Astrocyte (in vitro differentiated cells and primary cell): ENCODE results near the gene TFF2. TPM values are rescaled to one million over a fixed set of nuclear protein-coding genes. Genes with fewer than 3 reads are reported as not detected.

Experiments used
- DNase-seq: peaks from one replicate; pipeline ENCODE4 v3.0.0-alpha.2; 2010; ENCODE audit warnings: low read depth
- FAIRE-seq: peaks from 2 replicates; lab custom pipeline; 2011; peaks lifted over from hg19 to GRCh38; lab: Jason Lieb, UNC
- H2AFZ ChIP-seq: 2 replicates; pipeline ENCODE4 v1.6.0; 2012; ENCODE audit warnings: low read depth, low read length, inconsistent platforms
- H3K27ac ChIP-seq: 2 replicates; pipeline ENCODE4 v1.5.1; 2011; ENCODE audit warnings: low read depth, low read length, inconsistent platforms
- H3K27me3 ChIP-seq: 2 replicates; pipeline ENCODE4 v1.6.0; 2011; ENCODE audit warnings: low read length, inconsistent platforms; ENCODE audit not compliant: insufficient read depth
- H3K36me3 ChIP-seq: 2 replicates; pipeline ENCODE4 v1.5.1; 2011; ENCODE audit warnings: low read length, inconsistent platforms; ENCODE audit not compliant: insufficient read depth
- H3K4me1 ChIP-seq: 2 replicates; pipeline ENCODE4 v1.5.1; 2011; ENCODE audit warnings: low read length, inconsistent platforms; ENCODE audit not compliant: insufficient read depth
- H3K4me2 ChIP-seq: 2 replicates; pipeline ENCODE4 v1.6.0; 2012; ENCODE audit warnings: low read length, inconsistent platforms
- H3K4me3 ChIP-seq: 2 replicates; pipeline ENCODE4 v1.5.1; 2011; ENCODE audit warnings: low read depth, mild to moderate bottlenecking, low read length, inconsistent platforms; ENCODE audit not compliant: insufficient read depth
- H3K79me2 ChIP-seq: 2 replicates; pipeline ENCODE4 v1.6.0; 2012; ENCODE audit warnings: mild to moderate bottlenecking, low read length, inconsistent platforms; ENCODE audit not compliant: insufficient read depth
- H3K9ac ChIP-seq: 2 replicates; pipeline ENCODE4 v1.6.0; 2012; ENCODE audit warnings: mild to moderate bottlenecking, low read length, inconsistent platforms
- H3K9me3 ChIP-seq: 2 replicates; pipeline ENCODE4 v1.5.1; 2012; ENCODE audit warnings: low read depth, mild to moderate bottlenecking, low read length, inconsistent platforms; ENCODE audit not compliant: insufficient read depth
- H4K20me1 ChIP-seq: 2 replicates; pipeline ENCODE4 v1.6.0; 2012; ENCODE audit warnings: low read length, inconsistent platforms; ENCODE audit not compliant: insufficient read depth
- H3K27ac Mint-ChIP-seq: one replicate; pipeline ENCODE4 v1.8.0; 2021; ENCODE audit warnings: mild to moderate bottlenecking, mixed read lengths; ENCODE audit not compliant: unreplicated experiment
- H3K27me3 Mint-ChIP-seq: one replicate; pipeline ENCODE4 v1.8.0; 2021; ENCODE audit warnings: low read depth, mixed read lengths; ENCODE audit not compliant: unreplicated experiment
- H3K36me3 Mint-ChIP-seq: one replicate; pipeline ENCODE4 v1.8.0; 2021; ENCODE audit warnings: low read depth, mixed read lengths; ENCODE audit not compliant: unreplicated experiment
- H3K4me1 Mint-ChIP-seq: one replicate; pipeline ENCODE4 v1.8.0; 2021; ENCODE audit warnings: low read depth, mixed read lengths; ENCODE audit not compliant: unreplicated experiment
- H3K4me3 Mint-ChIP-seq: one replicate; pipeline ENCODE4 v1.8.0; 2021; ENCODE audit warnings: mild to moderate bottlenecking, moderate library complexity, mixed read lengths; ENCODE audit not compliant: unreplicated experiment
- H3K9me3 Mint-ChIP-seq: one replicate; pipeline ENCODE4 v1.8.0; 2021; ENCODE audit warnings: mild to moderate bottlenecking, mixed read lengths; ENCODE audit not compliant: unreplicated experiment
- EZH2 ChIP-seq: IDR thresholded peaks from 2 replicates; pipeline ENCODE4 v1.6.1; 2012; ENCODE audit warnings: mild to moderate bottlenecking, low read length, inconsistent platforms; ENCODE audit not compliant: insufficient read depth
- total RNA-seq: library from RNA; stranded (reverse); gene quantifications from 2 replicates; pipeline ENCODE4 v1.2.1, GENCODE V29; 2021
- TF ChIP-seq, protein P1 (sequence below): IDR thresholded peaks from 2 replicates; pipeline ENCODE4 v1.5.1; 2011; ENCODE audit warnings: low read depth, mild to moderate bottlenecking, inconsistent platforms, low read length, moderate library complexity; ENCODE audit not compliant: insufficient read depth

Gene TFF2
- total RNA-seq, 1 donor from 2014 or later, result not detected

DNA sequence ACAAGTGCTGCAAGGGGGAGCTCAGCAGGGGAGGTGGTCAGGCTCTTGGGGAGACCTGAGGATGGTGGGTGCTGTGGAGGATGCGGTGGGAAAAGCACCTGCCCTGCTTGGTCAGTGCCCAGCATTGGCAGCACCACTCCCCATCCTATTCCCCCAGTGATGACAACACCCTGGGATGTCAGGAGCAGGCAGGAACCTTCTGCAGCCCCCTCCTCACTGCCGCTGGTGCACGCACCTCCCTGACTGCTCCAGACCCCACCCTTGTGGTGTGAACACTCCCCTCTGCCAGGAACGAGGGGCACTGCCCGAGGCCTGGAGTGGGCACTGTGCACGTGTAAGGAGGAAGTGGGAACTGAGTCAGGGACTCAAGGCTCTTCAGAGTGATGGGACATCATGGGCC is 32.5 kb upstream of the TFF2 start:
- DNase-seq (no peak), FAIRE-seq (no peak)
- Histone ChIP-seq H3K27me3 (no peaks in the 10 kb centered on the region), H3K79me2 (no peaks in the 10 kb centered on the region), H4K20me1 (no peaks in the 10 kb centered on the region), H3K27ac (no peak overlapping the region), H3K4me1 (no peaks in the 10 kb centered on the region), H2AFZ (no peak overlapping the region), H3K4me2 (no peak overlapping the region), H3K36me3 (no peaks in the 10 kb centered on the region), H3K9me3 (no peaks in the 10 kb centered on the region), H3K4me3 (no peak overlapping the region), H3K9ac (no peak overlapping the region)
- Mint-ChIP-seq H3K36me3 (no peaks in the 10 kb centered on the region), H3K4me1 (peaks cover 13% of the 10 kb centered on the region), H3K4me3 (no peak overlapping the region), H3K27me3 (peaks cover 16% of the 10 kb centered on the region), H3K27ac (no peak overlapping the region), H3K9me3 (peaks cover 7% of the 10 kb centered on the region)
- TF ChIP-seq, protein P1, sequence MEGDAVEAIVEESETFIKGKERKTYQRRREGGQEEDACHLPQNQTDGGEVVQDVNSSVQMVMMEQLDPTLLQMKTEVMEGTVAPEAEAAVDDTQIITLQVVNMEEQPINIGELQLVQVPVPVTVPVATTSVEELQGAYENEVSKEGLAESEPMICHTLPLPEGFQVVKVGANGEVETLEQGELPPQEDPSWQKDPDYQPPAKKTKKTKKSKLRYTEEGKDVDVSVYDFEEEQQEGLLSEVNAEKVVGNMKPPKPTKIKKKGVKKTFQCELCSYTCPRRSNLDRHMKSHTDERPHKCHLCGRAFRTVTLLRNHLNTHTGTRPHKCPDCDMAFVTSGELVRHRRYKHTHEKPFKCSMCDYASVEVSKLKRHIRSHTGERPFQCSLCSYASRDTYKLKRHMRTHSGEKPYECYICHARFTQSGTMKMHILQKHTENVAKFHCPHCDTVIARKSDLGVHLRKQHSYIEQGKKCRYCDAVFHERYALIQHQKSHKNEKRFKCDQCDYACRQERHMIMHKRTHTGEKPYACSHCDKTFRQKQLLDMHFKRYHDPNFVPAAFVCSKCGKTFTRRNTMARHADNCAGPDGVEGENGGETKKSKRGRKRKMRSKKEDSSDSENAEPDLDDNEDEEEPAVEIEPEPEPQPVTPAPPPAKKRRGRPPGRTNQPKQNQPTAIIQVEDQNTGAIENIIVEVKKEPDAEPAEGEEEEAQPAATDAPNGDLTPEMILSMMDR, result no peak
- no peak for TF ChIP-seq EZH2

DNA sequence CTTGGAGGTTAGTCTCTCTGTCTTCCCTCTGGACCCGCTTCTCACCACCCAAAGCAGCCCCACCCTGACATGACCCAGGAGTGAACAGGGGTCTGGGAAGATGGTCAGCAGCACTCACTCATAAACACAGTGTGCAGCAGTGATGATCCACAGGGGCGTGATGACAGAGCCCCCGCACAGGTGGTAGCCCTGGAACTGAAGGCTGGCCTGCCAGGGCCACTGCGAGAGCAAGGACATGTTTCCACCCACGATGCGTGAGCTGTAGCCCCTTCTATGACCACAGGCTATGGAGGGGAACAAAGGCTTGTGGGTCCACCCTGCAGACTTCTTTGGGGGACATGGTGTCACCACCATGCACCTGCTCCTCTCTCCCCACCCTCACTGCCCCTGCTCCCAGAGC is 32.1 kb upstream of the TFF2 start:
- H3K4me1 Mint-ChIP-seq, result peaks cover 11% of the 10 kb centered on the region
- H3K36me3 ChIP-seq, result no peaks in the 10 kb centered on the region
- no peak overlapping the region for H3K4me3 Mint-ChIP-seq
- H3K9ac ChIP-seq, result no peak overlapping the region
- no peaks in the 10 kb centered on the region for H3K79me2 ChIP-seq
- TF ChIP-seq, protein P1, result no peak
- TF ChIP-seq EZH2, result no peak
- H3K4me1 ChIP-seq, result no peaks in the 10 kb centered on the region
- FAIRE-seq (no peak), DNase-seq (no peak)
- no peaks in the 10 kb centered on the region for H4K20me1 ChIP-seq
- H3K27me3 ChIP-seq, result no peaks in the 10 kb centered on the region
- no peak overlapping the region for H3K27ac Mint-ChIP-seq
- no peak overlapping the region for H3K4me3 ChIP-seq
- peaks cover 7% of the 10 kb centered on the region for H3K9me3 Mint-ChIP-seq
- H3K27me3 Mint-ChIP-seq, result peaks cover 17% of the 10 kb centered on the region
- H3K36me3 Mint-ChIP-seq, result no peaks in the 10 kb centered on the region
- H3K4me2 ChIP-seq, result no peak overlapping the region
- H3K9me3 ChIP-seq, result no peaks in the 10 kb centered on the region
- no peak overlapping the region for H3K27ac ChIP-seq
- no peak overlapping the region for H2AFZ ChIP-seq

DNA sequence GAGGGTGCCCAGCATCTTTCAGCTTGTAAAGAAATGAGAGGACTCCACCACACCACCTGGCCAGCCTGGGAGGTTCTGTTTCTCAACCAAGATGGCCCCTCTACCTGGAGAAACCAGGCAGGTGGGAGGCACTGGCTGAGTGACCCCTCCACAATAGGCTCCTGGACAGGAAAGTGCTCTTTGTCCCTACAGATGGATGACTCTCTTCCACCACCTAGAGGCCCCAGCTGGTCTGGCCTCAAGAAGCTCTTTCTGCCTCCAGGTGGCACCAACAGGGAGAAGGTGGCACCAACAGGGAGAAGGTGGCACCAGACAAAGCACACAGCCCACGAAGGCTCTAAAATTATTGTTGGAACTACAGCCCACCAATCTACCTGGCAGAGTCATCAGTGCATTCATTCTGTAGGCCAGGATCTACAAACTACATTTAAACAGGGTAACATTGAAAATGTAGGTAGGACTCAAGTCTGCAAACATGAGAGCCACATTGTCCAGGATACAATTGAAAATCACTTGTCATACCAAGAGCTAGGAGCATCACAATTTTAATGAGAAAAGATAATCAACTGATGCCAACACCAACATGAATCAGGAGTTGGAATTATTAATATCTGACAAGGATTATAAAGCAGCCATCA is 30.7 kb upstream of the TFF2 start:
- no peaks in the 10 kb centered on the region for H3K27me3 ChIP-seq
- no peak overlapping the region for H3K27ac ChIP-seq
- no peaks in the 10 kb centered on the region for H3K36me3 ChIP-seq
- DNase-seq (peak; percentile 6), FAIRE-seq (no peak)
- H3K36me3 Mint-ChIP-seq, result no peaks in the 10 kb centered on the region
- H3K4me1 ChIP-seq, result no peaks in the 10 kb centered on the region
- no peak overlapping the region for H3K4me3 ChIP-seq
- H3K27ac Mint-ChIP-seq, result no peak overlapping the region
- peaks cover 4% of the 10 kb centered on the region for H3K4me1 Mint-ChIP-seq
- H3K9ac ChIP-seq, result no peak overlapping the region
- no peaks in the 10 kb centered on the region for H3K9me3 ChIP-seq
- no peak overlapping the region for H3K4me3 Mint-ChIP-seq
- H3K4me2 ChIP-seq, result no peak overlapping the region
- TF ChIP-seq, protein P1, result peak; percentile 37
- TF ChIP-seq EZH2, result no peak
- H3K79me2 ChIP-seq, result no peaks in the 10 kb centered on the region
- H3K9me3 Mint-ChIP-seq, result peaks cover 7% of the 10 kb centered on the region
- H4K20me1 ChIP-seq, result no peaks in the 10 kb centered on the region
- H3K27me3 Mint-ChIP-seq, result peaks cover 26% of the 10 kb centered on the region
- no peak overlapping the region for H2AFZ ChIP-seq
